Muscle of leg (tissue), 11 donors: Measurements from ENCODE around the gene CSTPP1. TPM values are rescaled to one million over a fixed set of nuclear protein-coding genes. Genes with fewer than 3 reads are reported as not detected.

ENCODE experiments used
- DNase-seq: peaks from one replicate; pipeline ENCODE4 v3.0.0; 2013
- H3K27ac ChIP-seq: one replicate; pipeline ENCODE4 v1.5.1; 2013; ENCODE audit warnings: mild to moderate bottlenecking, low read length, control low read depth
- H3K27me3 ChIP-seq: one replicate; pipeline ENCODE4 v1.6.1; 2013; ENCODE audit warnings: low read length; ENCODE audit not compliant: control insufficient read depth, insufficient read depth
- H3K36me3 ChIP-seq: one replicate; pipeline ENCODE4 v1.6.1; 2013; ENCODE audit warnings: low read length; ENCODE audit not compliant: control insufficient read depth, insufficient read depth
- H3K4me1 ChIP-seq: one replicate; pipeline ENCODE4 v1.6.1; 2013; ENCODE audit warnings: low read length; ENCODE audit not compliant: control insufficient read depth, insufficient read depth
- H3K4me3 ChIP-seq: one replicate; pipeline ENCODE4 v1.5.1; 2013; ENCODE audit warnings: low read length, control low read depth
- H3K9me3 ChIP-seq: replicated peaks from 2 replicates; pipeline ENCODE4 v1.6.1; 2013; ENCODE audit warnings: low read depth, low read length; ENCODE audit not compliant: control insufficient read depth
- WGBS: methylation state at CpG from one replicate; pipeline ENCODE4 v1.1.5; 2013; ENCODE audit warnings: missing lambda C conversion rate; ENCODE audit not compliant: insufficient coverage; 5-methylcytosine and 5-hydroxymethylcytosine counted together
- polyA plus RNA-seq, 8 donors: library from polyadenylated mRNA; unstranded; fragments of 120-200 nt; gene quantifications; one replicate each; pipeline versions ENCODE4 v1.2.1 to v1.2.3, GENCODE V29; 2013; ENCODE audit warnings: inconsistent platforms in 1 of 8, low replicate concordance in 1 of 8; ENCODE audit not compliant: insufficient read length in 8 of 8, insufficient read depth in 1 of 8
- total RNA-seq: library from RNA; stranded (reverse); fragments of 120-200 nt; gene quantifications from one replicate; pipeline ENCODE4 v1.2.4, GENCODE V29; 2013

The CSTPP1 gene
- total and polyA plus RNA-seq, 9 donors, result 14.1 to 23.9 (median 23.1) TPM

- no peak for DNase-seq
- no peaks in the 10 kb centered on the region for H3K36me3 ChIP-seq
- no peaks in the 10 kb centered on the region for H3K4me1 ChIP-seq
- no peak overlapping the region for H3K4me3 ChIP-seq
- no CpG with 5 or more reads among the region's 2 CpGs for WGBS
- no peak overlapping the region for H3K27ac ChIP-seq
- no peaks in the 10 kb centered on the region for H3K27me3 ChIP-seq
- H3K9me3 ChIP-seq, result no peaks in the 10 kb centered on the region
Measured at GRCh38 chr11:46969379-46969778, 32.8 kb downstream of the CSTPP1 start.

- WGBS, result no CpG with 5 or more reads among the region's 3 CpGs
- DNase-seq, result no peak
Measured at GRCh38 chr11:46970913-46971625, 34.5 kb downstream of the CSTPP1 start.

GRCh38 chr11:46972343-46972742 is 35.8 kb downstream of the CSTPP1 start:
- no peaks in the 10 kb centered on the region for H3K27me3 ChIP-seq
- DNase-seq, result peak; percentile 36
- no peak overlapping the region for H3K4me3 ChIP-seq
- peaks cover 4% of the 10 kb centered on the region for H3K4me1 ChIP-seq
- H3K36me3 ChIP-seq, result no peaks in the 10 kb centered on the region
- WGBS, result no CpG with 5 or more reads among the region's 2 CpGs
- no peaks in the 10 kb centered on the region for H3K9me3 ChIP-seq
- H3K27ac ChIP-seq, result no peak overlapping the region

More at GRCh38 chr11:46970913-46971625, 34.5 kb downstream of the CSTPP1 start:
- no peaks in the 10 kb centered on the region for H3K36me3 ChIP-seq
- no peak overlapping the region for H3K27ac ChIP-seq
- H3K4me1 ChIP-seq, result no peaks in the 10 kb centered on the region
- no peaks in the 10 kb centered on the region for H3K27me3 ChIP-seq
- H3K4me3 ChIP-seq, result no peak overlapping the region
- no peaks in the 10 kb centered on the region for H3K9me3 ChIP-seq

- Histone ChIP-seq H3K9me3 (no peaks in the 10 kb centered on the region), H3K4me1 (peaks cover 4% of the 10 kb centered on the region), H3K27ac (no peak overlapping the region), H3K36me3 (no peaks in the 10 kb centered on the region), H3K27me3 (no peaks in the 10 kb centered on the region), H3K4me3 (no peak overlapping the region)
- WGBS, result no CpG with 5 or more reads among the region's 2 CpGs
- DNase-seq, result no peak
Measured at GRCh38 chr11:46972821-46973220, 36.3 kb downstream of the CSTPP1 start.

- no peak for DNase-seq
- WGBS, result 82% methylated on average over 3 of the region's 5 CpGs
- H3K36me3 ChIP-seq, result no peaks in the 10 kb centered on the region
Measured at GRCh38 chr11:46976182-46976854, 39.8 kb downstream of the CSTPP1 start.

GRCh38 chr11:46977038-46977813 is 40.7 kb downstream of the CSTPP1 start:
- 52% methylated on average over 3 of the region's 7 CpGs for WGBS
- H3K36me3 ChIP-seq, result no peaks in the 10 kb centered on the region
- no peak for DNase-seq
- no peak overlapping the region for H3K27ac ChIP-seq
- peaks cover 4% of the 10 kb centered on the region for H3K4me1 ChIP-seq
- no peaks in the 10 kb centered on the region for H3K9me3 ChIP-seq
- H3K4me3 ChIP-seq, result no peak overlapping the region
- no peaks in the 10 kb centered on the region for H3K27me3 ChIP-seq

More at GRCh38 chr11:46976182-46976854, 39.8 kb downstream of the CSTPP1 start:
- H3K4me3 ChIP-seq, result no peak overlapping the region
- no peaks in the 10 kb centered on the region for H3K9me3 ChIP-seq
- H3K27ac ChIP-seq, result no peak overlapping the region
- no peaks in the 10 kb centered on the region for H3K27me3 ChIP-seq
- H3K4me1 ChIP-seq, result peaks cover 4% of the 10 kb centered on the region

GRCh38 chr11:46978005-46978491 is 41.5 kb downstream of the CSTPP1 start:
- Histone ChIP-seq H3K4me3 (no peak overlapping the region), H3K9me3 (no peaks in the 10 kb centered on the region), H3K4me1 (peaks cover 4% of the 10 kb centered on the region), H3K36me3 (no peaks in the 10 kb centered on the region), H3K27me3 (no peaks in the 10 kb centered on the region), H3K27ac (no peak overlapping the region)
- WGBS, result no CpG with 5 or more reads among the region's 1 CpG
- DNase-seq, result no peak

GRCh38 chr11:46979358-46979757 is 42.8 kb downstream of the CSTPP1 start:
- 56% methylated on average over 3 of the region's 5 CpGs for WGBS

GRCh38 chr11:46981436-46981835 is 44.9 kb downstream of the CSTPP1 start:
- WGBS, result no CpG with 5 or more reads among the region's 3 CpGs
- Histone ChIP-seq H3K4me1 (peaks cover 4% of the 10 kb centered on the region), H3K27me3 (no peaks in the 10 kb centered on the region), H3K9me3 (no peaks in the 10 kb centered on the region), H3K4me3 (no peak overlapping the region), H3K27ac (no peak overlapping the region), H3K36me3 (no peaks in the 10 kb centered on the region)
- DNase-seq, result no peak

More at GRCh38 chr11:46979358-46979757, 42.8 kb downstream of the CSTPP1 start:
- H3K4me1 ChIP-seq, result peaks cover 4% of the 10 kb centered on the region
- H3K4me3 ChIP-seq, result no peak overlapping the region
- H3K36me3 ChIP-seq, result no peaks in the 10 kb centered on the region
- DNase-seq, result no peak
- no peak overlapping the region for H3K27ac ChIP-seq
- H3K27me3 ChIP-seq, result no peaks in the 10 kb centered on the region
- H3K9me3 ChIP-seq, result no peaks in the 10 kb centered on the region
